Vagina (tissue), 2 donors: Measurements from ENCODE around the gene ST6GAL1.

ENCODE experiments used
- POLR2A ChIP-seq, 2 donors: fragments of 450-650 bp; IDR thresholded peaks; one replicate each; pipeline ENCODE4 v1.6.1; 2017; ENCODE audit warnings: antibody characterized with exemption in 2 of 2, mild to moderate bottlenecking in 2 of 2, moderate library complexity in 2 of 2
- POLR2AphosphoS5 ChIP-seq, 2 donors: sonication (generic); formaldehyde crosslinking; IDR thresholded peaks; one replicate each; pipeline ENCODE4 v1.9.0; 2017; ENCODE audit warnings: antibody characterized with exemption in 2 of 2, mild to moderate bottlenecking in 2 of 2, low read depth in 1 of 2; ENCODE audit not compliant: insufficient read depth in 1 of 2
- TF ChIP-seq, protein P1 (sequence below), 3 experiments: fragments of 450-650 bp in 2 of 3; fragments of 200-600 bp in 1 of 3; sonication (generic) in 1 of 3; IDR thresholded peaks; one replicate each; pipeline ENCODE4 v1.5.1; 2017 to 2019; ENCODE audit warnings: antibody characterized with exemption in 3 of 3, mild to moderate bottlenecking in 2 of 3, moderate library complexity in 2 of 3

DNA sequence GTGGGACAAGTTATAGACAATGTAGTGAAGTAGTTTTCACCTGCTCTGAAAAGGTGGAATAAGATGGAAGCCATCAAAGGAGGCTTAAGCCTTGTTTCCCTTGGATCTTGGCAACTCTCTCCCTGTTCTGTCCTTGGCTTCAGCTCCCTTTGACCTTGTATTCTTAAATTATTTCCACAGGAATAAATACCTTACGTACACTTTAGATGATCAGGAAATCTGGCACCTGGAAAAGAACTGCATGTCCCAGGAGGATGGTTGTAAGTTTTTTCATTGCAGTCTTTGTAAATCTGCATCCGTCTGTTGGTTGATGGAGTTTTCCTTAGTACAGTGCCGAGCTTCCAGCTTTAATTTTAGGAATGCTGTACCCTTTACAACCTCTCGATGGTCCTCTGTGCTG, 11.8 kb downstream of the ST6GAL1 start:
- no peak for TF ChIP-seq POLR2A (IDR thresholded peaks at IDR 0.05)
- TF ChIP-seq, protein P1, sequence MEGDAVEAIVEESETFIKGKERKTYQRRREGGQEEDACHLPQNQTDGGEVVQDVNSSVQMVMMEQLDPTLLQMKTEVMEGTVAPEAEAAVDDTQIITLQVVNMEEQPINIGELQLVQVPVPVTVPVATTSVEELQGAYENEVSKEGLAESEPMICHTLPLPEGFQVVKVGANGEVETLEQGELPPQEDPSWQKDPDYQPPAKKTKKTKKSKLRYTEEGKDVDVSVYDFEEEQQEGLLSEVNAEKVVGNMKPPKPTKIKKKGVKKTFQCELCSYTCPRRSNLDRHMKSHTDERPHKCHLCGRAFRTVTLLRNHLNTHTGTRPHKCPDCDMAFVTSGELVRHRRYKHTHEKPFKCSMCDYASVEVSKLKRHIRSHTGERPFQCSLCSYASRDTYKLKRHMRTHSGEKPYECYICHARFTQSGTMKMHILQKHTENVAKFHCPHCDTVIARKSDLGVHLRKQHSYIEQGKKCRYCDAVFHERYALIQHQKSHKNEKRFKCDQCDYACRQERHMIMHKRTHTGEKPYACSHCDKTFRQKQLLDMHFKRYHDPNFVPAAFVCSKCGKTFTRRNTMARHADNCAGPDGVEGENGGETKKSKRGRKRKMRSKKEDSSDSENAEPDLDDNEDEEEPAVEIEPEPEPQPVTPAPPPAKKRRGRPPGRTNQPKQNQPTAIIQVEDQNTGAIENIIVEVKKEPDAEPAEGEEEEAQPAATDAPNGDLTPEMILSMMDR (IDR thresholded peaks at IDR 0.05): no peak
- peak in 1 of 2 donors; percentile 67 for TF ChIP-seq POLR2AphosphoS5 (IDR thresholded peaks at IDR 0.05; ENCODE audit: insufficient read depth in 1 of 2, low read depth in 1 of 2)
